ENCODE data around the gene KLHL3. TPM values are rescaled to one million over a fixed set of nuclear protein-coding genes. Genes with fewer than 3 reads are reported as not detected.
"Not testable (repeated sequence)": the region's sequence is repeated elsewhere in the genome, so short reads cannot be mapped to it uniquely, and the experiment has no call there.

The KLHL3 gene, protein sequence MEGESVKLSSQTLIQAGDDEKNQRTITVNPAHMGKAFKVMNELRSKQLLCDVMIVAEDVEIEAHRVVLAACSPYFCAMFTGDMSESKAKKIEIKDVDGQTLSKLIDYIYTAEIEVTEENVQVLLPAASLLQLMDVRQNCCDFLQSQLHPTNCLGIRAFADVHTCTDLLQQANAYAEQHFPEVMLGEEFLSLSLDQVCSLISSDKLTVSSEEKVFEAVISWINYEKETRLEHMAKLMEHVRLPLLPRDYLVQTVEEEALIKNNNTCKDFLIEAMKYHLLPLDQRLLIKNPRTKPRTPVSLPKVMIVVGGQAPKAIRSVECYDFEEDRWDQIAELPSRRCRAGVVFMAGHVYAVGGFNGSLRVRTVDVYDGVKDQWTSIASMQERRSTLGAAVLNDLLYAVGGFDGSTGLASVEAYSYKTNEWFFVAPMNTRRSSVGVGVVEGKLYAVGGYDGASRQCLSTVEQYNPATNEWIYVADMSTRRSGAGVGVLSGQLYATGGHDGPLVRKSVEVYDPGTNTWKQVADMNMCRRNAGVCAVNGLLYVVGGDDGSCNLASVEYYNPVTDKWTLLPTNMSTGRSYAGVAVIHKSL
- total RNA-seq: 1 to 10 TPM; 1.0 to 3.0 (median 2.1) TPM

DNA sequence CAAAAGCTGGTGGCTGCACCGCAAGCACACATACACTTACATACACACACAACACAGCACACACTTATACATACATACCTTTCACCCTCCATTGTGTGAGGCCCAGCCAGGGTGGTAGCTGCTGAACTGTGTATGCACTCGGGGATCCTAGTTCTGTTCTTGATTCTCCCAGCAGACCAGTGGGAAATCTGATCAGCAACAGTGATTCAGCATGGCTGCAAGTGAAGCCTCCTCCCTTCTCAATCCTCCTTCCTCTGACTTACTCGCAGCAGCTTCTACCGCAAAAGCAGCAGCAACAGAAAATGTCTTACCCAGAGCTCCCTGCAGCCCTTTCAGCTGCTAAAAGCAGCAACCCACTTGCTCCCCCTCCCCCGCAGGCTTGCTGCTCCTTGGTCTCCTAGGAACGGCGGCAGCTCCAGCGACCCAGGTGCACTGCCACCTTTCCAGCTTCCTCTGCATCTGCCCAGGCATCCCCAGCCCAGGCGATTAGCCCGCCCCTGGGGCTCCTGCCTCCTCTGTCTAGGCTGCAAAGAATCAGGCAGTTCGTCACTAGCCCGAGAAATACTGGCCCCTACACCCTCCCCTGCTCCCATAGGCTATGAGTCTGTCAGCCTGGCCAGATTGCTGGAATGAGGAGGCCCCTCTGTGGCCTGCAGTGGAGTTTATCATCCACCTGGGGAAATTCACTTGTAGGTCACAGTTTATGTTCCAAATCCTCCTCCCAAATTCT lies at the start of gene KLHL3:
Gene KLHL3, minus strand, starts transcription at position 535 of the 730 bp plus-strand sequence. Its CDS starts 443 bp downstream, at position 92.
- H3K4me3 ChIP-seq (ENCODE audit: low read depth, poor library complexity, severe bottlenecking): peak within 1 kb of the TSS; percentile 0
- WGBS, 2 donors: 2 to 4% methylated on average over 12 of the region's 12 CpGs
- peak in 1 of 2 donors; percentile 82 for DNase-seq (ENCODE audit: low spot score in 2 of 2)
- TF ChIP-seq POLR2A (IDR thresholded peaks at IDR 0.05): no peak
- TF ChIP-seq, protein P1, sequence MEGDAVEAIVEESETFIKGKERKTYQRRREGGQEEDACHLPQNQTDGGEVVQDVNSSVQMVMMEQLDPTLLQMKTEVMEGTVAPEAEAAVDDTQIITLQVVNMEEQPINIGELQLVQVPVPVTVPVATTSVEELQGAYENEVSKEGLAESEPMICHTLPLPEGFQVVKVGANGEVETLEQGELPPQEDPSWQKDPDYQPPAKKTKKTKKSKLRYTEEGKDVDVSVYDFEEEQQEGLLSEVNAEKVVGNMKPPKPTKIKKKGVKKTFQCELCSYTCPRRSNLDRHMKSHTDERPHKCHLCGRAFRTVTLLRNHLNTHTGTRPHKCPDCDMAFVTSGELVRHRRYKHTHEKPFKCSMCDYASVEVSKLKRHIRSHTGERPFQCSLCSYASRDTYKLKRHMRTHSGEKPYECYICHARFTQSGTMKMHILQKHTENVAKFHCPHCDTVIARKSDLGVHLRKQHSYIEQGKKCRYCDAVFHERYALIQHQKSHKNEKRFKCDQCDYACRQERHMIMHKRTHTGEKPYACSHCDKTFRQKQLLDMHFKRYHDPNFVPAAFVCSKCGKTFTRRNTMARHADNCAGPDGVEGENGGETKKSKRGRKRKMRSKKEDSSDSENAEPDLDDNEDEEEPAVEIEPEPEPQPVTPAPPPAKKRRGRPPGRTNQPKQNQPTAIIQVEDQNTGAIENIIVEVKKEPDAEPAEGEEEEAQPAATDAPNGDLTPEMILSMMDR (IDR thresholded peaks at IDR 0.05): no peak
- intact Hi-C loops (cut with DNase I; ENCODE audit: low total_unique reads): no loop called here

DNA sequence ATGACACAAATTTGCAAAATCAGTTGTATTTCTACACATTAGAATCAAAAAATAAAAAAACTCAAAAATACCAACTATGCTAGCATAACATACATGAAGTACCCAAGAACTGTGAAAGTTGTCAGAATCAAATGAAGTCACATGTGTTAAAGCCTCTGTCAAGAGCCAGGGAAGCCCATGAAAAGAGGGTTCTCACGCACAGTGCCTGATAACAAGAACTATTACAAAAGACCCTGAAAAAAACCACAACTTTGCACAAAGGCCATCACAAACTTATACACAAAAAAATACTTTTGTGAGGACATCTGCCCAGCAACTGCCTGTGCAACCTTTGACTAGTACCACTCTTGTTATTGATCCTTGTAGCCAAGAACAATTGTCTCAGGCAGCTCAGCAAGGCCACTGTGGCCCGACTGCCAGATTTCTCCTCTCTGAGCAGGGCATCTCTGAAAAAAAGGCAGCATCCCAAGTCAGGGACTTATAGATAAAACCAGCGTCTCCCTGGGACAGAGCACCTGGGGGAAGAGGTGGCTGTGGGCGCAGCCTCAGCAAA lies 47.2 kb upstream of the KLHL3 start:
- no peak for DNase-seq (ENCODE audit: low spot score in 2 of 2)
- TF ChIP-seq, protein P1 (IDR thresholded peaks at IDR 0.05): no peak
- TF ChIP-seq POLR2A (IDR thresholded peaks at IDR 0.05): no peak
- H3K4me3 ChIP-seq (ENCODE audit: low read depth, poor library complexity, severe bottlenecking): no peak overlapping the region
- intact Hi-C loops (cut with DNase I; ENCODE audit: low total_unique reads): no loop called here
- 91 to 93% methylated on average over 4 of the region's 4 CpGs for WGBS, 2 donors

DNA sequence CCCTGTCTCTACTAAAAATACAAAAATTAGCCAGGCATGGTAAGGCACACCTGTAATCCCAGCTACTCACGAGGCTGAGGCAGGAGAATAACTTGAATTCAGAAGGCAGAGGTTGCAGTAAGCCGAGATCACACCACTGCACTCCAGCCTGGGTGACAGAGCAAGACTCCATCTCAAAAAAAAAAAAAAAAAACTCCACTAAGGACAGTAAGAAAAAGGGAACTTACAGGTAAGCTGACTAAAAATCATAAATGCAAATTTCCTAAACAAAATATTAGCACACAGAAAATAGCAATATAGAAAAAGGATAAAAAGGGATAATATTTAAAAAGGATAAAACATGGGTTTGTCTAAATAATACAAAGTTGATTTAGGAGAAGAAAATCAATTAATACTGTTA lies 46.2 kb upstream of the KLHL3 start:
- intact Hi-C loops (cut with DNase I; ENCODE audit: low total_unique reads): no loop called here
- no peak for DNase-seq (ENCODE audit: low spot score in 2 of 2)
- 92 to 96% methylated on average over 2 of the region's 2 CpGs for WGBS, 2 donors
- no peak overlapping the region for H3K4me3 ChIP-seq (ENCODE audit: low read depth, poor library complexity, severe bottlenecking)
- no peak for TF ChIP-seq POLR2A (IDR thresholded peaks at IDR 0.05)
- TF ChIP-seq, protein P1 (IDR thresholded peaks at IDR 0.05): no peak

DNA sequence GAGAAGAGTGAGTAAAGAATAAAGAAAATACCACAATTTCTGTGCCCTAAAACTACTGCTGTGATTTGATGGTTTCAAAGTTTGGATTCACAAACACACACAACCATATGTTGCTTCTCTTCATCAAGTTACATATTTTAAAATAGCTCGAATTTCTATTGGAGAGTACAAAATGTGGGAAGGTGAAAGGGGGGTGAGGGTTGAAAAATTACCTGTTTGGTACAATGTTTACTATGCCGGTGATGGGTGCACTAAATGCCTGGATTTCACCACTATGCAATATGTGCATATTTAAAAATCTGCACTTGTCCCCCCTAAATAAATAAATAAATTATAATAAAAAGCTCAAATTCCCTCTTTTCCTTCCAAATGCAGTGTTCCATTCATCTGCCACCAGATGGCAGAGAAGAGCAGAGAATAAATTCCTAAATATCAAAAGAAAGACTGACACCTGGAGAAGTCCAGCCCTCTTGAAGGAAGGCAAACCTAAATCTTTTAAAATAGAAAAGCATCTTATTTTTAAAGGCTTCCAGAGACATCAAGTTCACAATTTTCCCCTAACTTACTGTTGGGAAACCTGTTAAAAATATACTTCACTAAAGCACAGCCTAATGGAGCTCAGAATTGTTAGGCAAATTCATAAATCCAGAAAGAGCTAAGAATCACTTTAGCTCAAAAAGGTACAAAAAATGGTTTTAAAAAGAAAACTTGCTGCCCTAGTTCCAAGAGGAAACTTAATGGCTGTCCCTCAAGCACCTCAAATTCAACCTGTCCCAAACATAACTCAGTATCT lies 43.1 kb upstream of the KLHL3 start:
- intact Hi-C loops (cut with DNase I; ENCODE audit: low total_unique reads): no loop called here
- H3K4me3 ChIP-seq (ENCODE audit: low read depth, poor library complexity, severe bottlenecking): no peak overlapping the region
- no peak for DNase-seq (ENCODE audit: low spot score in 2 of 2)
- 42 to 49% methylated on average over 2 of the region's 2 CpGs for WGBS, 2 donors
- TF ChIP-seq, protein P1 (IDR thresholded peaks at IDR 0.05): no peak
- TF ChIP-seq POLR2A (IDR thresholded peaks at IDR 0.05): no peak

DNA sequence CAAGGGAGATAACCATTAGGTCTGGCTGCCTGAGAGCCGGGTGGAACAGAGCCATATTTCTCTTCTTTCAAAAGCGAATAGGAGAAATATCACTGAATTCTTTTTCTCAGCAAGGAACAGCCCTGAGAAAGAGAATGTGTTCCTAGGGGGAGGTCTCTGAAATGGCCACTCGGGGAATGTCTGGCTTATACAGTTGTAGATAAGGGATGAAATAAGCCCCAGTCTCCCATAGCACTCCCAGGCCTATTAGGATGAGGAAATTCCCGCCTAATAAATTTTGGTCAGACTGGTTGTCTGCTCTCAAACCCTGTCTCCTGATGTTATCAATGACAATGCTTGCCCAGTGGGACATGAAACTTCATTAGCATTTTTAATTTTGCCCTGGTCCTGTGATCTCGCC lies 32.0 kb upstream of the KLHL3 start:
- H3K4me3 ChIP-seq (ENCODE audit: low read depth, poor library complexity, severe bottlenecking); DNase-seq (ENCODE audit: low spot score in 2 of 2); intact Hi-C loops (cut with DNase I; ENCODE audit: low total_unique reads): not testable (repeated sequence)
- 91 to 96% methylated on average over 5 of the region's 5 CpGs for WGBS, 2 donors
